ENCODE measurements around the gene VILL. TPM values are rescaled to one million over a fixed set of nuclear protein-coding genes. Genes with fewer than 3 reads are reported as not detected.

Gene VILL
- total and polyA plus RNA-seq, 2 donors (not counting 3 experiments of a cell fraction or from before 2014, with no cell fraction given): 9.0 to 10.0 TPM

DNA sequence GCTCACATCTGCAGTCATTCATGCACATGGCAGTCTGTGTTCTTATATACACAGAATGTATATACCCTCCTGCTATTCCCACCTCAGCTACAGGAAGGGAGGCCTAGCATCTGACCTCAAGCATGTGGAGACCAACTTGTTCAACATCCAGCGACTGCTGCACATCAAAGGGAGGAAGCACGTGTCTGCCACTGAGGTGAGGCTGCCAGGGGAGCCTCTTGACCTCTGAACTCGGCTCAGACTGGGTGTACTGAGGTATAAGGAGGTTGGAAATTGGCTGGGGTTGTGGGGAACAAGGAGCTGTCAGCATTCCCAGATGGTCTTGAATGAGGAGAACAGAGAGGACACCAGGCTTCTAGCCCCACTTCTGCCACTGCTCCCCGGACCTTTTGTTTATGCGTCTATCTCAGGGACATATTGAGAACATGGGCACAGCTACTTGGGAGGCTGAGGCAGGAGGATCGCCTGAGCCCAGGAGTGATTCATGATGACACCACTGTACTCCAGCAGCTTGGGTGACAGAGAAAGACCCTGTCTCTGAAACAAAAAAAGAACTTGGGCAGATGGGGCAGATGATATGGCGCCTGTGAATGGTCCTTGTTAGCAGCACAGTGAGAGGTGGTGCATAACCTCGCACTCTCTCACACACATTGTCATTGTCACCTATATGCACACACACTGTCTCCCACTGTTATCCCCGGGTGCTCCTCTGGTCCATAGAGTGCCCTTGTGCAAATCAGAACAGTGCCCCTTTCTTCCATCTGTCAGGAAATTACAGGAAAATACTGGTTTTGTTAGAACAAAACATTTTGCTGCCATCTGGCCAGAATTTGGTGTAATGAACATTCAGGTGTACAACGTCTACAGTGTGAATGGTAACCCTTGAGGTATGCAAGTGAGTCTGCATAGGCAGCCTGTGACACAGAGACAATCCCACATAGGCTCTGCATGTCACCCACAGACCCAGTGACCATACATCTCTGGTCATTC lies 5.4 kb downstream of the VILL start:
- Histone ChIP-seq H3K9ac (replicated peaks; ENCODE audit: extremely low read depth, insufficient read depth, low read length) (no peak overlapping the region), H3K27me3 (ENCODE audit: control insufficient read depth in 2 of 2, insufficient read depth in 2 of 2, low read length in 2 of 2) (no peaks in the 10 kb centered on the region), H4K20me1 (replicated peaks; ENCODE audit: control insufficient read depth, extremely low read depth, insufficient read depth, low read length) (no peaks in the 10 kb centered on the region), H3K9me3 (replicated peaks; ENCODE audit: control insufficient read depth, insufficient read depth, low read length) (no peaks in the 10 kb centered on the region), H2AFZ (ENCODE audit: low read depth, low read length) (no peak overlapping the region), H3K4me1 (ENCODE audit: control insufficient read depth, extremely low read depth, insufficient read depth, low read length) (peaks cover 15% of the 10 kb centered on the region), H3K79me2 (ENCODE audit: control insufficient read depth, insufficient read depth, low read length) (no peaks in the 10 kb centered on the region), H3K9me1 (replicated peaks; ENCODE audit: control insufficient read depth, extremely low read depth, insufficient read depth, low read length) (no peaks in the 10 kb centered on the region), H3K4me3 (replicated peaks in 1 of 3; ENCODE audit: insufficient read depth in 1 of 3, low read depth in 1 of 3, low read length in 3 of 3) (no peak overlapping the region), H3K27ac (ENCODE audit: insufficient read depth, low read depth, low read length) (no peak overlapping the region), H3K36me3 (ENCODE audit: control insufficient read depth in 2 of 2, extremely low read depth in 1 of 2, insufficient read depth in 2 of 2, low read length in 2 of 2) (no peaks in the 10 kb centered on the region), H3K4me2 (ENCODE audit: insufficient read depth, low read length) (no peak overlapping the region)
- CTCF ChIA-PET: interaction anchor here (0.6 to 1.6 kb wide), 22 partner anchors 12 to 655 kb away, joined by 3 to 68 read pairs (median 4); partner anchors contain the start of genes ACAA1 and PLCD1
- intact Hi-C loops (cut with micrococcal nuclease): no loop called here
- BruUV-seq (replicated peaks): no TSS peak
- DNase-seq (ENCODE audit: low read depth, low spot score): no peak
- dilution Hi-C loops (cut with MboI; ENCODE audit: extremely low pct_ligation_motif_present, low sequenced_read_pairs): no loop called here
- FAIRE-seq: no peak
- POLR2A ChIA-PET: no interaction called here
- TF ChIP-seq POLR2AphosphoS5 (IDR thresholded peaks at IDR 0.05; ENCODE audit: insufficient read depth, low read depth, low read length): no peak
- TF ChIP-seq EZH2 (IDR thresholded peaks at IDR 0.05; ENCODE audit: borderline replicate concordance, low read depth, low read length, severe bottlenecking): no peak
- no peak for TF ChIP-seq GATA2 (IDR thresholded peaks at IDR 0.05; ENCODE audit: insufficient read depth, insufficient read length, low read depth, low read length)

GRCh38 chr3:37996785-37997301 lies 6.3 kb downstream of the VILL start:
- Histone ChIP-seq H3K27ac (ENCODE audit: insufficient read depth, low read depth, low read length) (no peak overlapping the region), H3K27me3 (ENCODE audit: control insufficient read depth in 2 of 2, insufficient read depth in 2 of 2, low read length in 2 of 2) (no peaks in the 10 kb centered on the region)
- no TSS peak for BruUV-seq (replicated peaks)

More at GRCh38 chr3:37996785-37997301, 6.3 kb downstream of the VILL start:
- Histone ChIP-seq H2AFZ (ENCODE audit: low read depth, low read length) (no peak overlapping the region), H3K4me1 (ENCODE audit: control insufficient read depth, extremely low read depth, insufficient read depth, low read length) (peaks cover 15% of the 10 kb centered on the region), H3K9me1 (replicated peaks; ENCODE audit: control insufficient read depth, extremely low read depth, insufficient read depth, low read length) (no peaks in the 10 kb centered on the region), H3K9ac (replicated peaks; ENCODE audit: extremely low read depth, insufficient read depth, low read length) (no peak overlapping the region), H4K20me1 (replicated peaks; ENCODE audit: control insufficient read depth, extremely low read depth, insufficient read depth, low read length) (no peaks in the 10 kb centered on the region), H3K36me3 (ENCODE audit: control insufficient read depth in 2 of 2, extremely low read depth in 1 of 2, insufficient read depth in 2 of 2, low read length in 2 of 2) (peaks cover 0 to 3% of the 10 kb centered on the region in 2 experiments), H3K9me3 (replicated peaks; ENCODE audit: control insufficient read depth, insufficient read depth, low read length) (no peaks in the 10 kb centered on the region), H3K79me2 (ENCODE audit: control insufficient read depth, insufficient read depth, low read length) (no peaks in the 10 kb centered on the region), H3K4me2 (ENCODE audit: insufficient read depth, low read length) (no peak overlapping the region), H3K4me3 (replicated peaks in 1 of 3; ENCODE audit: insufficient read depth in 1 of 3, low read depth in 1 of 3, low read length in 3 of 3) (no peak overlapping the region)
- FAIRE-seq (peak; percentile 97), DNase-seq (ENCODE audit: low read depth, low spot score) (peak; percentile 84)
- peak; percentile 98 for TF ChIP-seq MAX (IDR thresholded peaks at IDR 0.05; ENCODE audit: insufficient read depth, insufficient read length)
- TF ChIP-seq MYC (IDR thresholded peaks at IDR 0.05; ENCODE audit: low read depth, low read length): peak; percentile 98
- TF ChIP-seq, protein P1, sequence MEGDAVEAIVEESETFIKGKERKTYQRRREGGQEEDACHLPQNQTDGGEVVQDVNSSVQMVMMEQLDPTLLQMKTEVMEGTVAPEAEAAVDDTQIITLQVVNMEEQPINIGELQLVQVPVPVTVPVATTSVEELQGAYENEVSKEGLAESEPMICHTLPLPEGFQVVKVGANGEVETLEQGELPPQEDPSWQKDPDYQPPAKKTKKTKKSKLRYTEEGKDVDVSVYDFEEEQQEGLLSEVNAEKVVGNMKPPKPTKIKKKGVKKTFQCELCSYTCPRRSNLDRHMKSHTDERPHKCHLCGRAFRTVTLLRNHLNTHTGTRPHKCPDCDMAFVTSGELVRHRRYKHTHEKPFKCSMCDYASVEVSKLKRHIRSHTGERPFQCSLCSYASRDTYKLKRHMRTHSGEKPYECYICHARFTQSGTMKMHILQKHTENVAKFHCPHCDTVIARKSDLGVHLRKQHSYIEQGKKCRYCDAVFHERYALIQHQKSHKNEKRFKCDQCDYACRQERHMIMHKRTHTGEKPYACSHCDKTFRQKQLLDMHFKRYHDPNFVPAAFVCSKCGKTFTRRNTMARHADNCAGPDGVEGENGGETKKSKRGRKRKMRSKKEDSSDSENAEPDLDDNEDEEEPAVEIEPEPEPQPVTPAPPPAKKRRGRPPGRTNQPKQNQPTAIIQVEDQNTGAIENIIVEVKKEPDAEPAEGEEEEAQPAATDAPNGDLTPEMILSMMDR (IDR thresholded peaks at IDR 0.05; ENCODE audit: extremely low read depth in 1 of 2, insufficient read depth in 1 of 2, low read depth in 1 of 2, low read length in 2 of 2): peak; percentile 90
- no peak for TF ChIP-seq EZH2 (IDR thresholded peaks at IDR 0.05; ENCODE audit: borderline replicate concordance, low read depth, low read length, severe bottlenecking)
- TF ChIP-seq JUN (IDR thresholded peaks at IDR 0.05; ENCODE audit: borderline replicate concordance, insufficient read depth, insufficient read length, low read depth): no peak
- dilution Hi-C loops (cut with MboI; ENCODE audit: extremely low pct_ligation_motif_present, low sequenced_read_pairs): no loop called here
- ChIA-PET CTCF (interaction anchor here (0.6 to 1.6 kb wide), 27 partner anchors 12 to 654 kb away, joined by 3 to 68 read pairs (median 4); partner anchors contain the start of genes ACAA1, PLCD1 and XYLB), POLR2A (no interaction called here)
- intact Hi-C loops (cut with micrococcal nuclease): no loop called here
